GM18867 (cell line): ENCODE results near the gene OOSP1.
"Not testable (repeated sequence)": the region's sequence is repeated elsewhere in the genome, so short reads cannot be mapped to it uniquely, and the experiment has no call there.

ENCODE experiments used
- ATAC-seq: cut with Tn5 transposase; IDR thresholded peaks from one replicate; pipeline ENCODE4 v1.9.1; 2021; ENCODE audit warnings: mild to moderate bottlenecking, moderate library complexity; ENCODE audit not compliant: unreplicated experiment

Gene OOSP1

GRCh38 chr11:59960502-59961381, 22.5 kb downstream of the OOSP1 start:
- no peak for ATAC-seq

- no peak for ATAC-seq
These were observed 23.9 kb downstream of the OOSP1 start for GRCh38 chr11:59962107-59962482.

DNA sequence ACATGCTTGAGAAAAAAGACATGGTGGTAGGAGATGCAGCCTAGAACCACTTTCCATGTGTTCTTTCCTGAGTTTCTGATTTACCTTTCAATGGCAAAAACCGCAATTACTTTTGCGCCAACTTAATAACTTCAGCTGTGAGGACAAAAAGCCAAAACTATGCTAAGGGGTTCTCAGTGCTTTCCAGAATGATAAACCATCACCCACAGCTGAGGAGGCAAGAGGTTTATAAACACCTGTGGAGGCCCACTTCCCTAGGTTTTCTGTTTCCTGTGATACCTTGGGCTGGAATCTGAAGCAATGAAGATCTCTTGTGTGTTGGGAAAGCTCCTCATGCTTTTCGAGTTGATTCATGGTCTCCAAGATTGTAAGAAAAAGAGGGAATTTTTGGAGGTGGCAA, 25.5 kb downstream of the OOSP1 start, which contains the start of gene OOSP4A:
TSS of gene OOSP4A (plus strand) at position 301 of the 400 bp plus-strand sequence. CDS start at position 301, 0 bp downstream.
- no peak for ATAC-seq

- ATAC-seq, result no peak
These were observed 27.2 kb downstream of the OOSP1 start for GRCh38 chr11:59965424-59965823.

GRCh38 chr11:59966201-59966600, 28.0 kb downstream of the OOSP1 start:
- no peak for ATAC-seq

GRCh38 chr11:59967677-59968394, 29.6 kb downstream of the OOSP1 start:
- ATAC-seq, result no peak

DNA sequence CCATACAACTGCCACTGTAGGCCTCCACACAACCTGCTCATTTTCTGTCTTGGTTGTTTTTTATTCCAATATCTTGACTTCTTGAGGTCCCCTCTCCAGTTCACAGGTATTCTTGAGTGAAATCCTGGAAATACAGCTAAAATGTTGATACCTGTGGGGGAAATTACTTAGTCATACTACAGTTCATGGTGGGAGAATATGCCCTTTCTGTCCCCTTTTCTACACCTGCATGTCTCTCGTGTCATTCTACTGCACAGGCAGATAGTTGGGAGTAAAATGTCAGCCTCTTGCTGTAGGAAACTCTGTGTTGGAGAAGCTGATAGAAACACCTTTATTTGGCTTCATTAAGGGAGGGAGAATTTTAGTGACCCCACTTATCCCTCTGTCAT, 30.2 kb downstream of the OOSP1 start:
- no peak for ATAC-seq

- no peak for ATAC-seq
These were observed 34.9 kb downstream of the OOSP1 start for GRCh38 chr11:59973097-59973496.

- ATAC-seq, result no peak
These were observed 43.0 kb downstream of the OOSP1 start for GRCh38 chr11:59981106-59981770.

GRCh38 chr11:59982037-59982436, 43.8 kb downstream of the OOSP1 start:
- not testable (repeated sequence) for ATAC-seq

- no peak for ATAC-seq
These were observed 45.0 kb downstream of the OOSP1 start for GRCh38 chr11:59983212-59983611.

DNA sequence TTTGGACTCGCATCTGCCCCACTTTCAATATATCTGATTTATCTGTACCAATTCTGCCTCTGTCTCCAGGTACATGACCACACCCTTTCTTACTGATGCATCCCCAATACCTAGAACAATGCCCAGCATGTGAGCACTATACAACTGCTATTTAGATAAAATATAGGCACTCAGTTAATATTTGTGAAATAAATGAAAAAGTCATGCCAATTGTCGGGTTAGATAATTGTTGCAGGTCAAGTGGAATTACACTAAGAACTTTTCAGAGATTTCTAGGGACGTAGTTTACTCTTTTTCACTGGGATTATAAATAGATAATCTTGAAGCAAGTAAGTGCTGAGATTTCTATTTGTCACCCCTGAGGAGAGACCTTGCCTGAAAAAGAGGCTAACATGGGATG, 46.1 kb downstream of the OOSP1 start:
- ATAC-seq, result no peak

- ATAC-seq, result no peak
These were observed 52.2 kb downstream of the OOSP1 start for GRCh38 chr11:59990421-59990820.

DNA sequence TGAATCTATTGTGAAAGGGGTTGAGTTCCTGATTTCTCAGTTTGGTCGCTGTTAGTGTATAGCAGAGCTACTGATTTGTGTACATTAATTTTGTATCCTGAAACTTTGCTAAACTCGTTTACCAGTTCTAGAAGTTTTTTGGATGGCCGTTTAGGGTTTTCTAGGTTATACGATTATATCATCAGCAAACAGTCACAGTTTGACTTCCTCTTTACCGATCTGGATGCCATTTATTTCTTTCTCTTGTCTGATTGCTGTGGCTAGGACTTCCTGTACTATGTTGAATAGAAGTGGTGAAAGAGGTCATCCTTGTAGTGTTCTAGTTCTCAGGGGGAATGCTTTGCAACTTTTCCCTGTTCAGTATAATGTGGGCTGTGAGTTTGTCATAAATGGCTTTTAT, 54.2 kb downstream of the OOSP1 start:
- ATAC-seq, result no peak

DNA sequence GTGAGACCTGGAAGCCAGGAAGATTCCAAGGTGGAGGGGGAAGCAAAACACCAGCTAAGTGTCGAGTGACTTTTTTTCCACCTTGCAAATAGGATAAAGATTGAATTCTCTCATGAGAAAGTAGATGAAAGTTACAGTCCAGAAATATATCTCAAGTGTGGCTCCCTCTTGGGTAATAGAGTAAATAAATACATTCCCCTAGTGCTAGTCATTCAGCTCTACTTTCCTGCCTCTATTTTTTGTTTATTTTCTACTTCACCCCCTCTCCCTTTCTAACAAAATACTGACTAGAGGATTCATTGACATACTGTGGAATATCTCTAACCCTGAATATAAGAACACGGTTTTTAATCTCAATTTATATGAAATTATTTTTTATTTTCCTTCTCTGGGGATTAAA, 59.6 kb downstream of the OOSP1 start:
- no peak for ATAC-seq

GRCh38 chr11:59999691-60000090, 61.5 kb downstream of the OOSP1 start:
- ATAC-seq, result no peak

DNA sequence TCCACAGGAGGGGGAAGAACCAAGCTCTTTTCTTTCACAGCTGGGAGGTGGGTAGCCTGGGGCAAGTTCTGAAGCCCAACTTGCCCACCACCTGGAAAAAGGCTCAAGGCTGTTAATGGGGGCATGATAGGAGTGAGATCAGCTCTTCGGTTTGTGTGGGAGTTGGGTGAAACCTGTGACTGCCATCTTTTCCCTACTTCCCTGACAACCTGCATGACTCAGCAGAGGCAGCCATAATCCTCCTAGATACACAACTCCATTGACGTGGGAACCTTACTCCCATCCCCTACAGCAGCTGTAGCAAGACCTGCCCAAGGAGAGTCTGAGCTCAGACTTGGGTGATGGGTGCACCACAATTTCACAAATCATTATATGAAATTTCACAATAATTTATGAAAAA, 65.5 kb downstream of the OOSP1 start:
- ATAC-seq, result no peak

GRCh38 chr11:60005360-60005759, 67.1 kb downstream of the OOSP1 start:
- ATAC-seq, result no peak
